CD4-positive, CD25-positive, alpha-beta regulatory T cell (primary cell): Measurements from ENCODE around the gene LINC01488. TPM values are rescaled to one million over a fixed set of nuclear protein-coding genes. Genes with fewer than 3 reads are reported as not detected.

Source experiments
- ATAC-seq, 2 donors: fragments of 150-1000 bp; cut with Tn5 transposase; one replicate each; pipeline ENCODE4 v1.10.0; 2021; ENCODE audit warnings: low read depth in 2 of 2, moderate number of reproducible peaks in 2 of 2, moderate library complexity in 1 of 2
- DNase-seq, 3 donors: peaks; one replicate each; pipeline versions ENCODE4 v3.0.0 to v3.0.0-alpha.2; 2012 to 2022; ENCODE audit warnings: mixed read lengths in 1 of 3
- H3K27ac ChIP-seq: one replicate; pipeline ENCODE4 v1.7.0; 2013; ENCODE audit warnings: mild to moderate bottlenecking, low read length; ENCODE audit not compliant: insufficient read depth, poor library complexity, severe bottlenecking
- H3K27me3 ChIP-seq: one replicate; pipeline ENCODE4 v1.7.0; 2013; ENCODE audit warnings: low read length; ENCODE audit not compliant: control insufficient read depth, insufficient read depth
- H3K36me3 ChIP-seq: one replicate; pipeline ENCODE4 v1.7.0; 2013; ENCODE audit warnings: mild to moderate bottlenecking, low read length, moderate library complexity; ENCODE audit not compliant: control insufficient read depth, insufficient read depth
- H3K4me1 ChIP-seq: 2 replicates; pipeline ENCODE4 v1.7.0; 2013; ENCODE audit warnings: mild to moderate bottlenecking, low read length; ENCODE audit not compliant: insufficient read depth, control insufficient read depth, poor library complexity, severe bottlenecking
- H3K4me3 ChIP-seq: one replicate; pipeline ENCODE4 v1.7.0; 2013; ENCODE audit warnings: low read depth, mild to moderate bottlenecking, low read length, moderate library complexity
- H3K9me3 ChIP-seq, 2 experiments: 1 replicate in 1 of 2; 2 replicates in 1 of 2; pipeline ENCODE4 v1.7.0; 2013; ENCODE audit warnings: low read length in 2 of 2, mild to moderate bottlenecking in 1 of 2, moderate library complexity in 1 of 2; ENCODE audit not compliant: control insufficient read depth in 2 of 2
- H3K27ac Mint-ChIP-seq, 3 donors: one replicate each; pipeline ENCODE4 v1.8.0; 2020 to 2022; ENCODE audit warnings: mild to moderate bottlenecking in 3 of 3, mixed read lengths in 3 of 3, moderate library complexity in 2 of 3
- H3K27me3 Mint-ChIP-seq: one replicate; pipeline ENCODE4 v1.8.0; 2022; ENCODE audit warnings: mild to moderate bottlenecking, mixed read lengths
- H3K36me3 Mint-ChIP-seq: one replicate; pipeline ENCODE4 v1.8.0; 2020; ENCODE audit warnings: mixed read lengths
- H3K4me1 Mint-ChIP-seq, 4 donors: one replicate each; pipeline ENCODE4 v1.8.0; 2020 to 2022; ENCODE audit warnings: mixed read lengths in 4 of 4, mild to moderate bottlenecking in 1 of 4
- H3K4me3 Mint-ChIP-seq, 4 donors: one replicate each; pipeline ENCODE4 v1.8.0; 2020 to 2022; ENCODE audit warnings: mild to moderate bottlenecking in 4 of 4, mixed read lengths in 4 of 4, moderate library complexity in 3 of 4
- H3K9me3 Mint-ChIP-seq, 7 donors: one replicate each; pipeline ENCODE4 v1.8.0; 2020 to 2022; ENCODE audit warnings: mixed read lengths in 7 of 7, mild to moderate bottlenecking in 3 of 7, moderate library complexity in 2 of 7
- polyA plus RNA-seq, 4 donors: library from polyadenylated mRNA; unstranded; fragments of 300-500 nt; fragmentation: Illumina TruSeq; gene quantifications; one replicate each; pipeline ENCODE4 v1.2.3, GENCODE V29; 2021
- total RNA-seq: library from RNA; stranded (reverse); gene quantifications from one replicate; pipeline ENCODE4 v1.2.3, GENCODE V29; 2022

LINC01488 gene
- total and polyA plus RNA-seq, 5 donors from 2014 or later, result not detected

GRCh38 chr11:69498614-69499175 lies 17.2 kb downstream of the LINC01488 start:
- H3K4me3 Mint-ChIP-seq, result no peak overlapping the region
- no peaks in the 10 kb centered on the region for H3K36me3 ChIP-seq
- no peaks in the 10 kb centered on the region for H3K4me1 ChIP-seq
- ATAC-seq (no peak), DNase-seq (no peak)
- peaks cover 0 to 3% (median 0%) of the 10 kb centered on the region in 4 donors for H3K4me1 Mint-ChIP-seq
- H3K27ac ChIP-seq, result no peak overlapping the region
- H3K9me3 Mint-ChIP-seq, result peaks cover 0 to 1% (median 0%) of the 10 kb centered on the region in 7 donors
- H3K27me3 Mint-ChIP-seq, result peaks cover 5% of the 10 kb centered on the region
- H3K4me3 ChIP-seq, result no peak overlapping the region
- no peaks in the 10 kb centered on the region for H3K27me3 ChIP-seq
- H3K36me3 Mint-ChIP-seq, result no peaks in the 10 kb centered on the region
- H3K9me3 ChIP-seq, result no peaks in the 10 kb centered on the region
- H3K27ac Mint-ChIP-seq, result peak overlapping the region in 1 of 3 donors; percentile 36

- Histone ChIP-seq H3K4me3 (no peak overlapping the region), H3K36me3 (no peaks in the 10 kb centered on the region), H3K4me1 (no peaks in the 10 kb centered on the region), H3K9me3 (no peaks in the 10 kb centered on the region), H3K27me3 (no peaks in the 10 kb centered on the region), H3K27ac (no peak overlapping the region)
- DNase-seq (no peak), ATAC-seq (no peak)
- Mint-ChIP-seq H3K4me1 (peaks cover 0 to 3% (median 0%) of the 10 kb centered on the region in 4 donors), H3K4me3 (no peak overlapping the region), H3K27me3 (peaks cover 5% of the 10 kb centered on the region), H3K27ac (peak overlapping the region in 1 of 3 donors; percentile 36), H3K9me3 (peaks cover 0 to 1% (median 0%) of the 10 kb centered on the region in 7 donors), H3K36me3 (no peaks in the 10 kb centered on the region)
Measured at GRCh38 chr11:69499186-69499917, 17.9 kb downstream of the LINC01488 start.

DNA sequence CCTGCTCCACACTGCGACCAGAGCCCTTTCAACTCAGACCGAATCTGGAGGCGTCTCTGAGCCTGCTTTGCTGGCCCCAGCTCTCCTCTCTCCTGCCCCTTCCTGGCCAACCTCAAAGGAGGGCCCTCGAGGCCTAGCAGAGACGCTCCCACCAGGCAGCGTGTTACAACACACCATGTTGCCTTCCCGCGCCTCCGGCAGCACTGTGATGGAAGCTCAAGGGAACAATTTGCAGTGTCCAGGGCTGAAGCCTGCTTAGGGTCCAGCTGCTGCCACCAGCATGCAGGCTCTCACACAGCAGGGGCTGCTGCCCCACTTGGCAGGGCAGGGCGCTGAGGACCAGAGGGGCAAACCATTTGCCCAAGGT lies 18.4 kb downstream of the LINC01488 start:
- no peak for ATAC-seq
- H3K9me3 ChIP-seq, result no peaks in the 10 kb centered on the region
- Mint-ChIP-seq H3K36me3 (no peaks in the 10 kb centered on the region), H3K27me3 (peaks cover 5% of the 10 kb centered on the region), H3K27ac (no peak overlapping the region), H3K9me3 (peaks cover 0 to 1% (median 0%) of the 10 kb centered on the region in 7 donors), H3K4me3 (no peak overlapping the region), H3K4me1 (peaks cover 0 to 3% (median 0%) of the 10 kb centered on the region in 4 donors)
- H3K4me1 ChIP-seq, result no peaks in the 10 kb centered on the region
- H3K27ac ChIP-seq, result no peak overlapping the region
- H3K27me3 ChIP-seq, result no peaks in the 10 kb centered on the region
- no peaks in the 10 kb centered on the region for H3K36me3 ChIP-seq
- no peak for DNase-seq
- H3K4me3 ChIP-seq, result no peak overlapping the region

DNA sequence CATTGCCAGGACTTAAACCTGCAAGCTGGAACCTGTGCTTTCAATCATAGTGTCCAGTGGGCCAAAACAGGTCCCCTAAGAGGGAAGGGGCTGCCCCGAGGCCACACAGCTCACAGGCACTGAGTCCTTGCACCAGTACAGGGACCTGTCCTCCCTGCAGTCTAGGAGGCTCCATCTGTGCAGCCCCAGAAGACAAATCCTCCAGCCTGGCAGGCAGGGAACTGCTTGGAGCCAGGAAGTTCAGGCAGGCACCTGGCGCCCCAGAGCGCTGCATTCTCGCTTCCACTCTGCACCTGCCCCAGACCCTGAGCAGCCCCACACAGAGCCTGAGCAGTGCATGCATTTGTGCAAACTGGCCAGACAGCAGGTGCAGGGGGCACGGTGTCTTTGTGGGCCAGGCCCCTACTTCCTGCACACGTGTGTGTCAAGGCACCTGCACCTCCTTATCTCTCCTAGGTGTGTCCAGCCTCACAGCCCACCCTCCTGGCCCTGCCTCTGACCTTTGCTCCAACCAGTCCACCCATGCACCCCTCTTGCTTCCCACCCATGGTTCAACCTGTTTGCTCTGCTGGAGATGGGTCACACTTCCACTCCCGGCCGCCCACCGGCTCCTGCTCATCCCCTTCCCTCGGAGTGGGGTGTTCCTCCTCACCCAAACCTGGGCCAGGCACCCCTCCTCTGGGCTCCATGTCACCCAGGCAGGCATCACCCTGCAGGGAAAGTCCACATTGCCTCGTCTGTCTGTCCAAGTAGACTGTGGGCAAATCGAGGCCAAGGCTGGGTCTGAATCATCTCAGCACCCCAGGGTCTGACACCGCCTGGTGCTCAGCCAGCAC lies 19.0 kb downstream of the LINC01488 start:
- Histone ChIP-seq H3K27me3 (no peaks in the 10 kb centered on the region), H3K4me1 (no peaks in the 10 kb centered on the region), H3K36me3 (no peaks in the 10 kb centered on the region), H3K4me3 (no peak overlapping the region), H3K9me3 (no peaks in the 10 kb centered on the region), H3K27ac (no peak overlapping the region)
- H3K9me3 Mint-ChIP-seq, result peaks cover 0 to 1% (median 0%) of the 10 kb centered on the region in 7 donors
- no peak overlapping the region for H3K4me3 Mint-ChIP-seq
- ATAC-seq, result no peak
- peaks cover 0 to 3% (median 0%) of the 10 kb centered on the region in 4 donors for H3K4me1 Mint-ChIP-seq
- H3K36me3 Mint-ChIP-seq, result no peaks in the 10 kb centered on the region
- no peak overlapping the region for H3K27ac Mint-ChIP-seq
- H3K27me3 Mint-ChIP-seq, result peaks cover 5% of the 10 kb centered on the region
- DNase-seq, result no peak

GRCh38 chr11:69501121-69501489 lies 19.6 kb downstream of the LINC01488 start:
- Mint-ChIP-seq H3K36me3 (no peaks in the 10 kb centered on the region), H3K9me3 (peaks cover 0 to 1% (median 0%) of the 10 kb centered on the region in 7 donors), H3K27ac (no peak overlapping the region), H3K4me3 (no peak overlapping the region), H3K27me3 (peaks cover 5% of the 10 kb centered on the region), H3K4me1 (peaks cover 0 to 3% (median 0%) of the 10 kb centered on the region in 4 donors)
- Histone ChIP-seq H3K9me3 (no peaks in the 10 kb centered on the region), H3K4me3 (no peak overlapping the region), H3K27me3 (no peaks in the 10 kb centered on the region), H3K36me3 (no peaks in the 10 kb centered on the region), H3K27ac (no peak overlapping the region), H3K4me1 (no peaks in the 10 kb centered on the region)
- no peak for ATAC-seq
- DNase-seq, result no peak

- H3K4me3 ChIP-seq, result no peak overlapping the region
- Mint-ChIP-seq H3K4me1 (peaks cover 0 to 3% (median 0%) of the 10 kb centered on the region in 4 donors), H3K27me3 (peaks cover 5% of the 10 kb centered on the region), H3K9me3 (peaks cover 0 to 1% (median 0%) of the 10 kb centered on the region in 7 donors), H3K4me3 (no peak overlapping the region), H3K36me3 (no peaks in the 10 kb centered on the region), H3K27ac (peak overlapping the region in 1 of 3 donors; percentile 15)
- H3K36me3 ChIP-seq, result no peaks in the 10 kb centered on the region
- H3K27ac ChIP-seq, result no peak overlapping the region
- DNase-seq (no peak), ATAC-seq (no peak)
- no peaks in the 10 kb centered on the region for H3K9me3 ChIP-seq
- H3K4me1 ChIP-seq, result no peaks in the 10 kb centered on the region
- H3K27me3 ChIP-seq, result no peaks in the 10 kb centered on the region
Measured at GRCh38 chr11:69501891-69502860, 20.7 kb downstream of the LINC01488 start.

DNA sequence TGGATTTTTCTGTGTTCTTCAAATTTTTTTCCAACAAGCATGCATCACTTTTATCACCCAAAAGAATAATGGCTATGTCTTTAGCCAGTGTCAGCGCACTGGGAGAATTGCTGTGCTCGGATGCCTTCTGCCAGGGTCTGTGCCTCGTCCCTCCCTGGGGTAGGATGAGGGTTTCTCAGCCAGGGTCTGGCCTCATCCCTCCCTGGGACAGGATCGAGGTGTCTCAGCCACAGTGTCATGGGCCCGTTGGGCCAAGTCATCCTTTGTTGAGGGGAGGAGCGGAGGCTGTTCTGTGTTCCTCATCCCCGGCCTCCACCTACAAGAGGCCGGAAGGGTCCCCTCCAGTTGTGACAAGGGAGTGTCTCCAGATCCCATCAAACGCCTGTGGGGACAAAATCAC lies 22.7 kb downstream of the LINC01488 start:
- peaks cover 9% of the 10 kb centered on the region for H3K27me3 Mint-ChIP-seq
- Histone ChIP-seq H3K27me3 (no peaks in the 10 kb centered on the region), H3K27ac (no peak overlapping the region), H3K4me1 (no peaks in the 10 kb centered on the region), H3K9me3 (no peaks in the 10 kb centered on the region), H3K4me3 (no peak overlapping the region), H3K36me3 (no peaks in the 10 kb centered on the region)
- H3K4me3 Mint-ChIP-seq, result no peak overlapping the region
- no peaks in the 10 kb centered on the region for H3K36me3 Mint-ChIP-seq
- H3K4me1 Mint-ChIP-seq, result peaks cover 0 to 4% (median 0%) of the 10 kb centered on the region in 4 donors
- DNase-seq (no peak), ATAC-seq (no peak)
- H3K9me3 Mint-ChIP-seq, result peaks cover 0 to 1% (median 0%) of the 10 kb centered on the region in 7 donors
- H3K27ac Mint-ChIP-seq, result no peak overlapping the region
